HUDEP-2 (cell line): ENCODE data around the gene CACNA1D.

Source experiments
- DNase-seq, 76 experiments: peaks; one replicate each; lab custom pipeline; 2025; ENCODE audit not compliant: unreplicated experiment in 76 of 76; lab: John Stamatoyannopoulos, UW

Gene CACNA1D

GRCh38 chr3:53495146-53495519 is 722 bp downstream of the CACNA1D start:
- DNase-seq, result no peak

GRCh38 chr3:53495520-53496391 is 1.3 kb downstream of the CACNA1D start:
- no peak for DNase-seq

- no peak for DNase-seq
Observed at GRCh38 chr3:53496392-53496670, 1.9 kb downstream of the CACNA1D start.

- no peak for DNase-seq
Observed at GRCh38 chr3:53496984-53497383, 2.6 kb downstream of the CACNA1D start.

GRCh38 chr3:53498806-53499641 is 4.6 kb downstream of the CACNA1D start:
- no peak for DNase-seq

- DNase-seq, result no peak
Observed at GRCh38 chr3:53500165-53500777, 5.9 kb downstream of the CACNA1D start.

GRCh38 chr3:53501178-53501577 is 6.8 kb downstream of the CACNA1D start:
- no peak for DNase-seq

GRCh38 chr3:53502737-53503136 is 8.3 kb downstream of the CACNA1D start:
- DNase-seq, result no peak

- DNase-seq, result no peak
Observed at GRCh38 chr3:53503195-53503594, 8.8 kb downstream of the CACNA1D start.

GRCh38 chr3:53506110-53506762 is 11.8 kb downstream of the CACNA1D start:
- DNase-seq, result no peak

GRCh38 chr3:53506763-53507145 is 12.3 kb downstream of the CACNA1D start:
- no peak for DNase-seq

- DNase-seq, result no peak
Observed at GRCh38 chr3:53509494-53509893, 15.1 kb downstream of the CACNA1D start.

- DNase-seq, result no peak
Observed at GRCh38 chr3:53510508-53510907, 16.1 kb downstream of the CACNA1D start.

GRCh38 chr3:53511246-53511645 is 16.8 kb downstream of the CACNA1D start:
- DNase-seq, result no peak

GRCh38 chr3:53513556-53514190 is 19.3 kb downstream of the CACNA1D start:
- no peak for DNase-seq

GRCh38 chr3:53516339-53516738 is 21.9 kb downstream of the CACNA1D start:
- no peak for DNase-seq

- DNase-seq, result no peak
Observed at GRCh38 chr3:53518495-53518981, 24.1 kb downstream of the CACNA1D start.

- no peak for DNase-seq
Observed at GRCh38 chr3:53519065-53519709, 24.8 kb downstream of the CACNA1D start.

GRCh38 chr3:53523346-53523745 is 28.9 kb downstream of the CACNA1D start:
- no peak for DNase-seq

GRCh38 chr3:53524566-53524965 is 30.2 kb downstream of the CACNA1D start:
- DNase-seq, result no peak
